Mesodermal cell (in vitro differentiated cells): ENCODE data around the gene USP7.
"Not testable (repeated sequence)": the region's sequence is repeated elsewhere in the genome, so short reads cannot be mapped to it uniquely, and the experiment has no call there.

Experiments used
- H3K27ac ChIP-seq: 2 replicates; pipeline ENCODE4 v1.7.0; 2013; ENCODE audit warnings: mild to moderate bottlenecking, low read depth, low read length, moderate library complexity; ENCODE audit not compliant: severe bottlenecking
- H3K36me3 ChIP-seq: 2 replicates; pipeline ENCODE4 v1.7.1; 2013; ENCODE audit warnings: mild to moderate bottlenecking, low read length, moderate library complexity; ENCODE audit not compliant: control insufficient read depth, insufficient read depth
- H3K4me1 ChIP-seq: one replicate; pipeline ENCODE4 v1.7.1; 2013; ENCODE audit warnings: mild to moderate bottlenecking, low read length; ENCODE audit not compliant: insufficient read depth, control insufficient read depth, poor library complexity, severe bottlenecking
- H3K4me3 ChIP-seq: 2 replicates; pipeline ENCODE4 v1.7.0; 2013; ENCODE audit warnings: low read length, control low read depth, mild to moderate bottlenecking; ENCODE audit not compliant: insufficient read depth, poor library complexity, severe bottlenecking; ENCODE audit errors: extremely low read depth
- H3K9me3 ChIP-seq: 2 replicates; pipeline ENCODE4 v1.7.1; 2013; ENCODE audit warnings: mild to moderate bottlenecking, low read length, moderate library complexity; ENCODE audit not compliant: control insufficient read depth
- WGBS, 2 experiments: methylation state at CpG; one replicate each; pipeline ENCODE4 v1.1.5; 2013; ENCODE audit warnings: missing lambda C conversion rate in 2 of 2; ENCODE audit not compliant: insufficient coverage in 2 of 2; 5-methylcytosine and 5-hydroxymethylcytosine counted together

The USP7 gene

DNA sequence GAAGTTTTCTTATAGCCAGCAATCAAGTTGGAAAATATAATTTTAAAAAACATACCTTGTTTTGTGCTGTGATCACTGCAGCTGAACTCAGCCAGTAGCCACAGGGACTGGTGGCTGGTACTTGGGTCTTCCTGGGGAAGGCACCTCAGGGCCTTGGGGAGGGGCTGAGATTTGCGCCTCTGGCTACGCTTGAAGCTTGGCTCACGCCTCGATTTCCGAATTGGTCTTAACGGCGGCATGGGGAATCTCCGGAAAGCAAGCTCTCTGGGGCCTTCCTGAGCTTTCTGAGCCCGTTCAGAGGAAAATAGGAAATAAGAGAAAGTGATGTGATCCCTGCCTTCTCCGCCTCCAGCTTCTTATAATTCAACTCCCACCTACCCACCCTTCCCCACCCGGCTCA lies 11.3 kb upstream of the USP7 start:
- 79 to 86% methylated on average over 3 to 9 of the region's 11 CpGs for WGBS, 2 experiments
- Histone ChIP-seq H3K9me3 (no peaks in the 10 kb centered on the region), H3K4me1 (no peaks in the 10 kb centered on the region), H3K27ac (no peak overlapping the region), H3K4me3 (no peak overlapping the region), H3K36me3 (no peaks in the 10 kb centered on the region)

DNA sequence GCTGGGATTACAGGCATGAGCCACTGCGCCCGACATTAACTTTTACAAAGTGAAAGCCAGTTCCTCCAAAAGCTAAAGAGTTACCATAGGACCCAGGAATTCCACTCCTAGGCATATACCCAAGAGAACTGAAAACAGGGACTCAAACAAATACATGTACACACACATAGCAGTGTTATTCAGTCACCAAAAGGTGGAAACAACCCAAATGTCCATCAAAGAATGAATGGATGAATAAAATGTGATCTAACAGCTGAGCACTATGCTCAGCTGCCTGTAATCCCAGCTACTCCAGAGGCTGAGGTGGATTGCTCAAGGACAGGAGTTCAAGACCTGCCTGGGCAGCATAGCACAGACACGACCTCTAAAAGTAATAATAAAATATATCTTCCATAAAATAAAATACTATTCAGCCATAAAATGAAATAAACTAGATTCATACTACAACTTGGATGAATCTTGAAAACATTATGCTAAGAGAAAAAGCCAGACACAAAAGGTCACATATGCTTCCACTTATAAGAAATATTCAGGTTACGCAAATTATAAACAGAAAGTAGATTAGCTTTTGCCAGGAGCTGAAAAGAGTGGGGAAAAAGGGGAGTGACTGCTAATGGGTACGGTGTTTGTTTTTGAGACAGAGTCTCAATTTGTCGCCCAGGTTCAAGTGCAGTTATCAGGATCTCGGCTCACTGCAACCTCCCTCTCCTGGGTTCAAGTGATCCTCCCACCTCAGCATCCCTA lies 9.3 kb upstream of the USP7 start:
- WGBS, 2 experiments = 93 to 96% methylated on average over 5 of the region's 7 CpGs
- H3K36me3 ChIP-seq = no peaks in the 10 kb centered on the region
- no peaks in the 10 kb centered on the region for H3K4me1 ChIP-seq
- no peak overlapping the region for H3K27ac ChIP-seq
- H3K4me3 ChIP-seq = no peak overlapping the region
- H3K9me3 ChIP-seq = no peaks in the 10 kb centered on the region

DNA sequence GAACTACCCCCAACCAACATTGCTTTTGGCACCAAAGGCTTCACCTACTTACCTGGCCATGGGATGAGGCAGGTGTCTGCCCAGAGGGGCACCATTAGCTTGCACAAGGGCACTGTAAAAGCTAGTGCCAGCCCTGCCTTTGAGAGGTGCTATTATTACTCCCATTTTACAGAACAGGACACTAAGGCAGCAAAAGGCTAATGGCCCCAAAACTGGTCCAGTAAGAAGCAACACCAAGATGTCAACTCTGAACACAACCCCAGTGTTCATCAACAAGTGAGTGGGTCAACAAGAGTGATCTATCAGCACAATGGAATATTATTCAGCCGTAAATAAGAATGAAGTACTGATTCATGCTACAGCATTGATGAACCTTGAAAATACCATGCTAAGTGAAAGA lies 7.7 kb upstream of the USP7 start:
- WGBS, 2 experiments = 80 to 100% methylated on average over 1 of the region's 1 CpG
- Histone ChIP-seq H3K4me3 (no peak overlapping the region), H3K4me1 (peaks cover 4% of the 10 kb centered on the region), H3K9me3 (no peaks in the 10 kb centered on the region), H3K36me3 (no peaks in the 10 kb centered on the region), H3K27ac (no peak overlapping the region)

DNA sequence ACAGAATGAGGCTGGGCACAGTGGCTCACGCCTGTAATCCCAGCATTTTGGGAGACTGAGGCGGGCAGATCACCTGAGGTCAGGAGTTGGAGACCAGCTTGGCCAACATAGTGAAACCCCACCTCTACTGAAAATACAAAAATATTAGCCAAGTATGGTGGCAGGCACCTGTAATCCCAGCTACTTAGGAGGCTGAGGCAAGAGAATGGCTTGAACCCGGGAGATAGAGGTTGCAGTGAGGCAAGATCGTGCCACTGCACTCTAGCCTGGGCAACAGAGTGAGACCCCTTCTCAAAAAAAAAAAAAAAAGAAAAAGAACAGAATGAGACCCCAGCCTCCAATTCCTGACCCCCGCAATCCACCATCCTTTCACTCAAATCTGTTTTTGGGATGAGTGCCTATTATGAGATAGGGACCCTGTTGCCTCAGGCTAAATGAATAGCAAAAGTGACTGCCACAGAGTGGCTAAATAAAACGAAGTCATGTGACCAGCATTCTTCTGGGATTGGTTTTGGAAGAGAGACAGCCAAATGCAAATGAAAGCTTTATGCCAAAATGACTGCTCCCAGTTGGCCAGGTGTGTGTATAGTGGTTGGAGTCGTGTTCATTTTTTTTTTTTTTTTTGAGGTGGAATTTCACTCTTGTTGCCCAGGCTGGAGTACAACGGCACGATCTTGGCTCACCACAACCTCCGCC lies 5.6 kb upstream of the USP7 start:
- not testable (repeated sequence) for H3K4me3 ChIP-seq, H3K4me1 ChIP-seq, H3K27ac ChIP-seq, H3K9me3 ChIP-seq, H3K36me3 ChIP-seq
- WGBS, 2 experiments = 92 to 96% methylated on average over 4 of the region's 10 CpGs

DNA sequence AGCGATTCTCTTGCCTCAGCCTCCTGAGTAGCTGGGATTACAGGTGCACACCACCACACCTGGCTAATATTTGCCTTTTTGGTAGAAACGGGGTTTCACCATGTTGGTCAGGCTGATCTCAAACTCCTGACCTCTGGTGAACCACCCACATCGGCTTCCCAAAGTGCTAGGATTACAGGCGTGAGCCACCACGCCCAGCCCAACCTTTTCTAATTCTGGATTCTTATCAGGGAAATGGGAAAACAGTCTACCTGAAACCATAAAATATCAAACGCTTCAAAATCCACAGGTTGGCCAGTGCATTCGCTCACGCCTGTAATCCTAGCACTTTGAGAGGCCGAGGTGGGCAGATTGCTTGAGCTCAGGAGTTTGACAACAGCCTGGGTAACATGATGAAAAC lies 4.3 kb upstream of the USP7 start:
- not testable (repeated sequence) for H3K36me3 ChIP-seq, H3K27ac ChIP-seq, H3K4me1 ChIP-seq, H3K4me3 ChIP-seq, H3K9me3 ChIP-seq
- 85 to 94% methylated on average over 7 to 9 of the region's 9 CpGs for WGBS, 2 experiments

DNA sequence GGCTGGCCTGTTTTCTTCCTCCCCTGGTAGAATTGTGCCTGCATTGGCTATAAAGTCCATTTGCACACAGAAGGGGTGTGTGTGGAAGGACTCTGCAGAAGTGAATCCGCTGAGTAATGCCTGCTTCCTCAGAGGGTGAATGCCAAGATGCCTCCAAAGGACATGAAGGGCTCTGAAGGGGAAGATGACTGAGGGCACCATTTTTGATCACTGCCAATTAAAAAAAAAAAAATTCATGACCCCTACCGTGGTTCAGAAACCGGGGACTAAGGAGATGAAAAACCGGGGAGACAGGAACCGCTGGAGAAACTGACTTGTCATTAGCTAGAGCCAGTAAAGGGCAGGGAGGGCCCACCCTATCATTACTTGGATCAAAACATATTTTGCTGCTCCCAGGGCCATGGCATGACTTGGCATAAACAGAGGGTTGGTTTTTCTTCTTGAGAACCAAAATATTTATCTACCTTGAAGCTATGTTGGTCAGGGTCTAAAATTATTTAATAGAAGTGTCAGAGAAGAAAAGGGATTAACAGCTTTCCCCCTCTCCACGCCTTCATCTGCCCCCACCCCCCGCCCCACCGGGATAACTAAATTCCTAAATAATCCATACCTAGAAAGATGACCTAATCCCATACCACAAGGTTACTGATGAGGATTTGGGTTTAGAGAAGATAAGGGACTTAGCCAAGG lies 3.6 kb upstream of the USP7 start:
- WGBS, 2 experiments = 53 to 80% methylated on average over 5 of the region's 8 CpGs
- Histone ChIP-seq H3K9me3 (no peaks in the 10 kb centered on the region), H3K4me1 (peaks cover 7% of the 10 kb centered on the region), H3K27ac (no peak overlapping the region), H3K4me3 (no peak overlapping the region), H3K36me3 (no peaks in the 10 kb centered on the region)

DNA sequence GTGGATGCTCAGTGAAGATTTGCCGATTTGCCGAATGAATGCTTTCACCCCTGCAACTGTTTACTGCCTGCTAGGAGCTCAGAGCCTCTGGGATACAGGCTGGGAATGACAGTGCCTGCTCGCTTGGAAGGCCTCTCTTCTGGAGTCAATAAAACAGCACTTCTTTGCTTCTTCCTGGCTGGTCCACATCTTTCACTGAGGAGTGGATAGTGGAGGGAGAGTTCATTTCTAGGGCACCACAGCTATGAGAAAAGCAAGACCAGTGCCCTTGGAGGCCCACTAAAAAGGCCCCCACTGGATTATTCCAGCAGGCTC lies 3.1 kb upstream of the USP7 start:
- 55 to 71% methylated on average over 3 of the region's 3 CpGs for WGBS, 2 experiments
- peaks cover 7% of the 10 kb centered on the region for H3K4me1 ChIP-seq

DNA sequence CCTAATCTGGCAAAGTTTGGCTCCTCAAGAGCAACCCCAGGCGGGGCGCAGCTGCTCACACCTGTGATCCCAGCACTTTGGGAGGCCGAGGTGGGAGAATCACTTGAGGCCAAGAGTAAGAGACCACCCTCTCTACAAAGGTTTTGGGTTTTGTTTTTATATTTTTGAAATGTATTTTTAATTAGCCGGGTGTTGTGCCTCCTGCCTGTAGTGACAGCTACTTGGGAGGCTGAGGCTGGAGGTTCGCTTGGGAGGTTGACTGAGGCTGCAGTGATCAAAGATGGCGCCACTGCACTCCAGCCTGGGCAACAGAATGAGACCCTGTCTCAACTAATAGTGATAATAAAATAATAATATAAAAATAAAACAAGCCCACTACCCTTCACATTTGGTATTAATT lies 756 bp upstream of the USP7 start:
- Histone ChIP-seq H3K27ac (peak overlapping the region; percentile 72), H3K4me3 (peak overlapping the region; percentile 39), H3K36me3 (no peaks in the 10 kb centered on the region), H3K9me3 (no peaks in the 10 kb centered on the region), H3K4me1 (peaks cover 21% of the 10 kb centered on the region)
- 94 to 97% methylated on average over 4 of the region's 6 CpGs for WGBS, 2 experiments

More for the DNA sequence above, 3.1 kb upstream of the USP7 start:
- Histone ChIP-seq H3K4me3 (no peak overlapping the region), H3K9me3 (no peaks in the 10 kb centered on the region), H3K36me3 (no peaks in the 10 kb centered on the region), H3K27ac (no peak overlapping the region)

DNA sequence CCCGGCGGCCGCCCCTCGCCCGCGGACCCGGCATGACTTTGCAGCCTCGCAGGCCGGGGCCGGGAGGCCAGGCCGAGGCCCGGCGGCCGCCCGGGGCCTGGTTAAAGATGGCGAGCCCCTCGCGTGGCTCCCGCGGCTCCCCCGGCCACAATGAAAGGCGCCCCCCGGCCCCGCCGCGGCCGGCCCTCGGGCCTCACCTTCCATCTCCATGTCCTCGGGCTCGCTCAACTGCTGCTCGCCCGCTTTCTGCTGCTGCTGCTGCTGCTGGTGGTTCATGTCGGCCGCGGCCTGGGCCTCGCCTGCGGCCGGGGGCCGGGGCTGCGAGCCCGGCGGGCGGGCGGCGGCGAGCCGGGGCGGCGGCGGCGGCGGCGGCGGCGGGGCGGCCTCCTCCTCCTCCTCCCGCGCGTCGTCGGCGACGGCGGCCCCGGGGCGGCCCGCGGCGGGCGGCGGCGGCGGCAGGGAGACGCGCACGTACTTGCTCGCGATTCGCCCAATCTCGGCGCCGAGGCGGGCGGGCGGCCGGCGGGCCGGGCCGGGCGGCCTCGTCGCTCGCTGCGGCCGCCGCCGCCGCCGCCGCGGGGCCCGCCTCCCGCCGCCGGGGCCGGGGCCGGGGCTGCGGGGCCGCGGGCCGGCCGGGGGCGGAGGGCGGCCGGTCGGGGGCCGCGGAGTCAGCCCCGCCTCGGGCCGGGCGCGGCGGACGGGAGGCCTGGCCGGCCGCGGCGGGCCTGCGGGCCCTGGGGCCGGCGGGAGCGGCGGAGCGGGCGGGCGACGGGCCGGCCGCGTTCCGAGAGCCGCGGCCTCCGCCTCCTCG lies 491 bp downstream of the USP7 start:
- no peak overlapping the region for H3K27ac ChIP-seq
- H3K4me1 ChIP-seq = peaks cover 33% of the 10 kb centered on the region
- H3K4me3 ChIP-seq = peak overlapping the region; percentile 60
- no peaks in the 10 kb centered on the region for H3K9me3 ChIP-seq
- 0 to 1% methylated on average over 82 to 93 of the region's 146 CpGs for WGBS, 2 experiments
- no peaks in the 10 kb centered on the region for H3K36me3 ChIP-seq

DNA sequence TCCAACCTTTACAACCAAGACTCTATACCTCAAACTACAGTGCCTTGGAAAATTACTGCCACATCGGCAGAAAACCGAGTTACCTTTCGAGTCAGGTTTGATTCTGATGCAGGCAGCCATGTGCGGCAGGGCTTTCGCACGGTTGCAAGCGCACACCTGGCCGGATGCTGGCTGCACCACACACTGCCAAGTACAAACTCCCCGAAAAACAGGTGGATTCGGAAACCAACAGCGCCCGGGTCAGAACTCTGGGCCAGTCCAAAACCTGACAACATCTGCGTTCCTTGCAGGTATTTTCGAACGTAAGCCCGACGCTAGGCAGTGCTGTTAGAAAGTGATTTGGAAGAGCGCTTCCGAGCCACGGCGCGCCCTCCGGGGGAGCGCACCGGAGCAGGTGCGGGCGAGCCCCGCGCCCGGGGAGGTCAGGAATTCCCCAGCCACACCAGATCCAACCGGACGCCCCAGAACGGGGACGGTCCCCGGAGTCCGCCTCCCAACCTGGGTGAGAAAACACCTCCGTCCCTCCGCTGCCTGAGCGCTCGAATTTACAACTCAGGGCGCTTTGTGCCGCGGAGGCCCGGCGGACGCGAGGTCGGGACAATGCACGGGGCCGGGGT lies 1.2 kb downstream of the USP7 start:
- Histone ChIP-seq H3K27ac (no peak overlapping the region), H3K4me3 (peak overlapping the region; percentile 60), H3K36me3 (no peaks in the 10 kb centered on the region), H3K4me1 (peaks cover 40% of the 10 kb centered on the region), H3K9me3 (no peaks in the 10 kb centered on the region)
- WGBS, 2 experiments = 0 to 1% methylated on average over 35 to 41 of the region's 50 CpGs
